Tibial artery (tissue), 4 donors: Measurements from ENCODE around the gene TIAM1.

Source experiments
- DNase-seq, 2 donors: peaks; one replicate each; pipeline ENCODE4 v3.0.0-alpha.2; 2019
- H3K27ac ChIP-seq, 2 donors: fragments of 200-600 bp; sonication (generic) in 1 of 2; 1 replicate in 1 of 2; 2 replicates in 1 of 2; pipeline ENCODE4 v1.5.1; 2018 to 2019; ENCODE audit warnings: mild to moderate bottlenecking in 1 of 2
- H3K27me3 ChIP-seq, 2 donors: fragments of 200-600 bp; sonication (generic) in 1 of 2; one replicate each; pipeline versions ENCODE4 v1.5.1 to v1.6.0; 2016 to 2019
- H3K36me3 ChIP-seq, 3 donors: fragments of 200-600 bp; sonication (generic) in 2 of 3; one replicate each; pipeline ENCODE4 v1.5.1; 2016 to 2019; ENCODE audit warnings: mild to moderate bottlenecking in 2 of 3
- H3K4me1 ChIP-seq, 4 donors: fragments of 200-600 bp; sonication (generic) in 2 of 4; 1 replicate in 3 of 4; 2 replicates in 1 of 4; pipeline ENCODE4 v1.5.1; 2016 to 2019
- H3K4me3 ChIP-seq, 2 donors: fragments of 200-600 bp; sonication (generic) in 1 of 2; 1 replicate in 1 of 2; 2 replicates in 1 of 2; pipeline ENCODE4 v1.5.1; 2018 to 2019; ENCODE audit warnings: mild to moderate bottlenecking in 2 of 2
- H3K9me3 ChIP-seq, 3 donors: fragments of 200-600 bp; sonication (generic) in 1 of 3; one replicate each; pipeline ENCODE4 v1.5.1; 2016 to 2019
- intact Hi-C: fragments of 100-400 bp; cut with DNase I; formaldehyde crosslinking; loops from one replicate; pipeline ENCODE4 v1.15.0; 2023; ENCODE audit warnings: low total_unique reads
- TF ChIP-seq, protein P1 (sequence below), 2 experiments: fragments of 200-600 bp in 1 of 2; fragments of 450-650 bp in 1 of 2; IDR thresholded peaks; one replicate each; pipeline ENCODE4 v1.5.1; 2017 to 2019; ENCODE audit warnings: antibody characterized with exemption in 2 of 2, mild to moderate bottlenecking in 1 of 2, moderate library complexity in 1 of 2

Gene TIAM1

DNA sequence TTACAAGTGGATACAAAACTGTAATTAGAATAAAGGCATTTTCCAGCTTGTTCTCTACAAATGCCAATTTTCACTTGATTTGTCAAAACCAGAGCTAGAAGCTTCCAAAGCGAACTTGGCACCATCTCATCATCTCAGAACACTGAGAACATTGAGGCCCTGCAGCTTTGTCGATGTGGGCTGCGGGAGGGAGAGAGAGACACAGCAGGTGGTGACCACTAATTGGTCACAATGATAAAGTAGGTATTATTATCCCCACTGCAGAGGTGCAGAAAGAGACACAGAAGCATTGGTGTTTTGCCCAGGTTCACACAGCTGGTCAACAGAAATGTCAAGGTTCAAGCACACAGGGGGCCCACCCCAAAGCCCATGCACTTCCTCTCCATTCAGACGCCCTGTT lies 233.6 kb downstream of the TIAM1 start:
- Histone ChIP-seq H3K27me3 (no peaks in the 10 kb centered on the region), H3K36me3 (no peaks in the 10 kb centered on the region), H3K9me3 (no peaks in the 10 kb centered on the region), H3K4me1 (no peaks in the 10 kb centered on the region), H3K27ac (no peak overlapping the region), H3K4me3 (no peak overlapping the region)
- no peak for DNase-seq
- intact Hi-C loops, result no loop called here
- TF ChIP-seq, protein P1, sequence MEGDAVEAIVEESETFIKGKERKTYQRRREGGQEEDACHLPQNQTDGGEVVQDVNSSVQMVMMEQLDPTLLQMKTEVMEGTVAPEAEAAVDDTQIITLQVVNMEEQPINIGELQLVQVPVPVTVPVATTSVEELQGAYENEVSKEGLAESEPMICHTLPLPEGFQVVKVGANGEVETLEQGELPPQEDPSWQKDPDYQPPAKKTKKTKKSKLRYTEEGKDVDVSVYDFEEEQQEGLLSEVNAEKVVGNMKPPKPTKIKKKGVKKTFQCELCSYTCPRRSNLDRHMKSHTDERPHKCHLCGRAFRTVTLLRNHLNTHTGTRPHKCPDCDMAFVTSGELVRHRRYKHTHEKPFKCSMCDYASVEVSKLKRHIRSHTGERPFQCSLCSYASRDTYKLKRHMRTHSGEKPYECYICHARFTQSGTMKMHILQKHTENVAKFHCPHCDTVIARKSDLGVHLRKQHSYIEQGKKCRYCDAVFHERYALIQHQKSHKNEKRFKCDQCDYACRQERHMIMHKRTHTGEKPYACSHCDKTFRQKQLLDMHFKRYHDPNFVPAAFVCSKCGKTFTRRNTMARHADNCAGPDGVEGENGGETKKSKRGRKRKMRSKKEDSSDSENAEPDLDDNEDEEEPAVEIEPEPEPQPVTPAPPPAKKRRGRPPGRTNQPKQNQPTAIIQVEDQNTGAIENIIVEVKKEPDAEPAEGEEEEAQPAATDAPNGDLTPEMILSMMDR (IDR thresholded peaks at IDR 0.05), result no peak

DNA sequence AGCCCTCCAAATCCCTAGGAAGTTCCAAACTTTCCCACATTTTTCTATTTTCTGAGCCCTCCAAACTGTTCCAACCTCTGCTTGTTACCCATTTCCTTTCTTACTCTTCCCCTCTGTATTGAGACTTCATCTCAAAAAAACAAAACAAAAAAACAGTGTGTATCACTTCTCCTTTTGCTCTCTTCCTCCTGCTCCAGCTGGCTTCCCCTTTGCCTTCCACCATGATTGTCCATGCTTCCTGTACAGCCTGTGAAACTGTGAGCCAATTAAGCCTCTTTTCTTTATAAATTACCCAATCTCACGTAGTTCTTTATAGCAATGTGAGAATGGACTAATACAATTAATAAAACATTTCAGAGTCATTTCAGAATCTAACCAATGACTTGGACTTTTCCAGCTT lies 236.2 kb downstream of the TIAM1 start:
- H3K27ac ChIP-seq, result no peak overlapping the region
- no peak overlapping the region for H3K4me3 ChIP-seq
- H3K27me3 ChIP-seq, result no peaks in the 10 kb centered on the region
- intact Hi-C loops, result no loop called here
- H3K36me3 ChIP-seq, result no peaks in the 10 kb centered on the region
- no peaks in the 10 kb centered on the region for H3K4me1 ChIP-seq
- TF ChIP-seq, protein P1 (IDR thresholded peaks at IDR 0.05), result no peak
- peak in 1 of 2 donors; percentile 34 for DNase-seq
- H3K9me3 ChIP-seq, result no peaks in the 10 kb centered on the region

DNA sequence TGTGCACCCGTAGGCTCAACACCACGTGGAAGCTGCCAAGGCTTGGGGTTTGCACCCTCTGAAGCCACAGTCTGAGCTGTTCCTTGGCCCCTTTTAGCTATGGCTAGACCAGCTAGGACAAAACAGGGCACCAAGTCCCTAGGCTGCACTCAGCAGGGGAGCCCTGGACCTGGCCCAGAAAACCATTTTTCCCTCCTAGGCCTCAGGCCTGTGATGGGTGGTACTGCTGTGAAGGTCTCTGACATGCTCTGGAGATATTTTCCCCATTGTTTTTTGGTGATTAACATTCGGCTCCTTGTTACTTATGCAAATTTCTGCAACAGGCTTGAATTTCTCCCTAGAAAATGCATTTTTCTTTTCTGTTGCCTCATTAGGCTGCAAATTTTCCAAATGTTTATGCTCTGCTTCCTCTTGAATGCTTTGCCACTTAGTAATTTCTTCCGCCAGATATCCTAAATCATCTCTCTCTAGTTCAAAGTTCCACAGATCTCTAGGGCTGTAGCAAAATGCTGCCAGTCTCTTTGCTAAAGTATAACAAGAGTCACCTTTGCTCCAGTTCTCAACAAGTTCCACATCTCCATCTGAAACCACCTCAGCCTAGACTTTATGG lies 236.8 kb downstream of the TIAM1 start:
- Histone ChIP-seq H3K27ac (no peak overlapping the region), H3K4me3 (no peak overlapping the region), H3K9me3 (no peaks in the 10 kb centered on the region), H3K4me1 (no peaks in the 10 kb centered on the region), H3K36me3 (no peaks in the 10 kb centered on the region), H3K27me3 (no peaks in the 10 kb centered on the region)
- TF ChIP-seq, protein P1 (IDR thresholded peaks at IDR 0.05), result no peak
- intact Hi-C loops, result no loop called here
- no peak for DNase-seq

DNA sequence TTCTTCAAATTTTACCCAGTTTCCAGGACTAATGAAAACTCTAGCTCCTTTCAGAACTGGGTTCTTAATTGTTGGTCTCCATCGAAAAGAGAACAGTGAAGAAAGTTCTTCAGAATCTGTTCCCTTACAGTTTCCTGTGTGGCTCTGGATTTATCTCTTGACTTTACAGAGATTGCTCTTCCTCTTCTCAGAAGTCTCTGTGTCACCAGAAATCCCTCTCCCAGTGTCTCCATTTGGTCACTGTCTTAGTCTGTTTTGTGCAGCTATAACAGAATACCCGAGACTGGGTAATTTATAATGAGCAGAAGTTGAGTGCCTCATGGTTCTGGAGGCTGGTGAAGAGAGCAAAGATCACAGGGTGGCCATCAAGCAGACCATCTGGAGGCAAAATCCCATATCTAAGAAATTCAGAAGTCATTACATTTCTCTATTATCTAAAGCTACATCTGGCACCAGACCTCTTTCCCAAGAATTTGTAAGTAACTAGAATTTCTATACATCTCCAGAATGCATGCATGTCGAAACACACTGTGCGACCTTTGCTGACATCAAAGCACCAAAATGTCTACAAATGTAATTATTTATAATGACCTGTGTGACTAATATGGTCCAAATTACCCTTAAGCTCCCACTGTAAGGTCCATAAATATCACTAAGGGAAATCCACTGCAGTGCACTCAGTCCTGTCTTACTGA lies 240.3 kb downstream of the TIAM1 start:
- Histone ChIP-seq H3K4me1 (no peaks in the 10 kb centered on the region), H3K27ac (no peak overlapping the region), H3K4me3 (no peak overlapping the region), H3K36me3 (no peaks in the 10 kb centered on the region), H3K27me3 (peaks cover 0 to 6% of the 10 kb centered on the region in 2 donors), H3K9me3 (no peaks in the 10 kb centered on the region)
- TF ChIP-seq, protein P1 (IDR thresholded peaks at IDR 0.05), result no peak
- DNase-seq, result no peak
- intact Hi-C loops, result no loop called here

DNA sequence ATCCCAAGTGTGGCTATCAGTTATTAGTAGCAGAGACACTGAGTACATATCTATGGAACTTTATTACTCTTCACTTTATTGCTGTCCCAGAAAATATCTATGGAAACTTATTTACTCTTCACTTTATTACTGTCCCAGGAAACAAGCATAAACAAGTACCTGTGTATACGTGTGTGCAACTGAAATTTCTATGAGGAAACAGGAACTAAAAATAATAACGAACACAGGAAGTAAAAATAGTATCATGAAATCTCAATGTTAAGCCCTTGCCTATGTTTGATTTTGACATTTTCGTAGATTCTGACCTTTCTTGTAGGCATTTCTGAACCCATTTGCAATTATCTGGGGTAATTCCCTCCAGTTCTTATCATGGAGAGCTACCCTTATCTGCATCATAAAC lies 240.9 kb downstream of the TIAM1 start:
- no peak overlapping the region for H3K27ac ChIP-seq
- peaks cover 0 to 7% of the 10 kb centered on the region in 2 donors for H3K27me3 ChIP-seq
- intact Hi-C loops, result no loop called here
- no peaks in the 10 kb centered on the region for H3K4me1 ChIP-seq
- no peak for DNase-seq
- no peaks in the 10 kb centered on the region for H3K9me3 ChIP-seq
- H3K36me3 ChIP-seq, result no peaks in the 10 kb centered on the region
- TF ChIP-seq, protein P1 (IDR thresholded peaks at IDR 0.05), result no peak
- no peak overlapping the region for H3K4me3 ChIP-seq
